ENCODE results near the gene SLC12A4. TPM values are rescaled to one million over a fixed set of nuclear protein-coding genes. Genes with fewer than 3 reads are reported as not detected.
"Not testable (repeated sequence)": the region's sequence is repeated elsewhere in the genome, so short reads cannot be mapped to it uniquely, and the experiment has no call there.

SLC12A4 gene
- polyA plus RNA-seq (2013, experiment 1 of 2; ENCODE audit: insufficient read length): 69.0 TPM
- 85.5 TPM for polyA plus RNA-seq (2013, experiment 2 of 2; ENCODE audit: insufficient read length)

DNA sequence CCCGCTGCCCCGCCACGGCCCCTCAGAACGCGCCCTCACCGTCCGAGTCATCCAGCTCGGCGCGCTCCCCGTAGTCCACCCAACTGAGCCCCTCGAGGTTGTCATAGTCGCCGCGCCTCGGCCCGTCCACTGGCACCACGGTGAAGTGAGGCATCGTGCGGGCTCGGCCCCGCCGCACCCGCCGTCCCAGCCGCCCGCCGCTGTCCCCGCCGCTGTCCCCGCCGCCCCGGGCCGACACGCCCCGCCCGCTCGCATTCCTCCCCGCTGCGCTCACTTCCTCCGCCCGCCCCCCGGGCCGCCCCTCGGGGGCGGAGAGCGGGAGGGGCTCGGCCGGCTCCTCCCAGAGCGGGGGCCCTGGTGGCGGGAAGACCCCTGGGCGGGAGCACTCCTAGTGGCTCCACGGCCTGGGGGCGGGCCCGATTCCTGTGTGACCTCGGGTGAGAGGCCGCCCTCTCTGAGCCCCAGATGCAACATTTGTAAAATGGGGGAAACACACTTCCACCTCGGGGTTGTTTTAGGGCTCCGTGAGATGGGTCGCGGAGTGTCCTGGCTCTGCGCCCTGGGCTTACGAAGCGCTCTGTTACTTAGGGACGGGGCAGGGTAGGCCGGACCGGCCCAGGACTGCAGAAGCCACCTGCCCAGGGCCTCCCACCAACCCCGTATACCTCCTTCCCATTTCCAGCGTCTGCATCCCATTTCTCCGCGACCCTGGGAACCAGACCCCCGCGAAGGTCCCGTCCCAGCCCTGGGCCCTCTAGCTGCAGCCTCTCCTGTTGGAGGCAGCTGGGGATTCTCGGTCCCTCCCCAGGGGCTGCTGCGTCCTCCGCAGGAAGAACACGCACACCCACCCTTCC lies at the start of gene SLC12A4:
Gene SLC12A4 (minus strand): TSS at position 238 of the 854 bp plus-strand sequence. CDS start 84 bp downstream, at position 154.
- DNase-seq: peak; percentile 90

DNA sequence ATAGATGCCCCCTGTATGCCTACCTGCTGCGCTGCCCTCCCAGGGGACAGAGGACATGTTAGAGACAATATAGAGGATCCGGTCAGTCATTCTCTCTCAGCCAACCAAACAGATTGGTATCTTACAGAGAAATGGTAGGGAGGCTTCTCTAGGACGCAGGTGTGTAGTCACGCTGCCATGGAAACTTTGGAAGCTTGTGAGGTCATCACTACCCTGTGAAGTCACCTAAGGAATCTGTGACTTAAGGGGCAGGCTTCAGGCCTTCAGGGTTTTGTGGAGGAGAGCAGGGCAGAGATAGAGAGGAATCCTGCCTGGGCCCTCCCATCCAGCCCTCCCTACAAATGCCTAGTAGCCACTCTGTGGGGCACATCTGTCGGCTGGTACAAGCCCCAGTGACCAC lies 47.2 kb upstream of the SLC12A4 start, which contains the start of gene DPEP2NB:
Gene DPEP2NB (minus strand): TSS at position 231 of the 400 bp plus-strand sequence. CDS start 141 bp downstream, at position 90.
- no peak for DNase-seq

DNA sequence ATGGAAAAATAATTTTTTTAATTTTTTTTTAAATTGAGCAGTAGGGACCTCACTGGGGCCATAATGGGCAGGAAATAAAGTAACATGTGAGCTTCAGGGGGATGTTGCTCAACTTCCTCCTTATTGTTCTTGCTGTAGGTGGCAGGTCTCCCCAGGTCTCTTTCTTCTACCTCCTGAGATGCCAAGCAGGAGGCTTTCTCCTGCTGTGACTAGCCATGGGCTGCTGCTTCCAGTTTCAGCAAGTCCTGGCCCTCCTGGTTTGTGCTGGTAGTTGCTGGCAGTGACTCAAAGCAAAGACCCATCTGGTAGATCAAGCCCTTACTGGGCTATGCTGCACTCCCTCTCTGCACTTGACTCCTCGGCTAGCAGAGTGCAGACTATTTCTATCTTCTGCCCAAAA lies 45.0 kb upstream of the SLC12A4 start:
- no peak for DNase-seq

DNA sequence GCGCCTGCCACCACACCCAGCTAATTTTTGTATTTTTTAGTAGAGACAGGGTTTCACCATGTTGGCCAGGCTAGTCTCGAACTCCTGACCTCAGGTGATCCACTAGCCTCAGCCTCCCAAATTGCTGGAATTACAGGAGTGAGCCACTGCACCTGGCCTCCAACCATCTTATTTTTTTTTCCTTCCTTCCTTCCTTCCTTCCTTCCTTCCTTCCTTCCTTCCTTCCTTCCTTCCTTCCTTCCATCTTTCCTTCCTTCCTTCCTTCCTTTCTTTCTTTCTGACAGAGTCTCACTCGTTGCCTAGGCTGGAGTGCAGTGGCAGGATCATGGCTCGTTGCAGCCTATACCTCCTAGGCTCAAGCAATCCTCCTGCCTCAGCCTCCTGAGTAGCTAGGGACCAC lies 41.4 kb upstream of the SLC12A4 start:
- DNase-seq: not testable (repeated sequence)

DNA sequence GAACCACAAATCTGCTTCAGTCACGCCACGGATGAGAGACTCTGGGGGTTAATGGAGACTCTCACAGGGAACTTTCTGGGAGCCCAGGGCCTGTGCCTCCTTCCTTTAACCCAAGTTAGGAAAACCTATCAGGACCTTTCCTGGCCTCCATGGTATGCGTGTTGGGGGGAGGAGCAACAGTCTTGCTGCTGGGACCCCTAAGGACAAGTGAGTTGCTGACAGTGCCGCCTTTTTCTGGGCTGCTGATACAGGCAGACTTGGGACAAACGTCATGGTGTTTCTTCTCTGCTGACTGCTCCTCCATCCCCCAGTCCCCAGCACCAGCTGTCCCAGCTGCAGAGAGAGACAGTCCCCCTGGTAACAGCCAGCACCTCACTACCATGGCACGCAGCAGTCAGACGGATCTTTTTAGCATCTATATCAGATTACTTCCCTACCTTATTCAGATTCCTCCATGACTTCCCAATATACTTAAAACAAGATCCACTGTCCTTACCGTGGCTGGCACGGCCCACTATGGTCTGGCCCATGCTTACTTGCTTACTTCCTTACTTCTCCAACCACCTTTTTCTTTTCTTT lies 40.8 kb upstream of the SLC12A4 start:
- no peak for DNase-seq

DNA sequence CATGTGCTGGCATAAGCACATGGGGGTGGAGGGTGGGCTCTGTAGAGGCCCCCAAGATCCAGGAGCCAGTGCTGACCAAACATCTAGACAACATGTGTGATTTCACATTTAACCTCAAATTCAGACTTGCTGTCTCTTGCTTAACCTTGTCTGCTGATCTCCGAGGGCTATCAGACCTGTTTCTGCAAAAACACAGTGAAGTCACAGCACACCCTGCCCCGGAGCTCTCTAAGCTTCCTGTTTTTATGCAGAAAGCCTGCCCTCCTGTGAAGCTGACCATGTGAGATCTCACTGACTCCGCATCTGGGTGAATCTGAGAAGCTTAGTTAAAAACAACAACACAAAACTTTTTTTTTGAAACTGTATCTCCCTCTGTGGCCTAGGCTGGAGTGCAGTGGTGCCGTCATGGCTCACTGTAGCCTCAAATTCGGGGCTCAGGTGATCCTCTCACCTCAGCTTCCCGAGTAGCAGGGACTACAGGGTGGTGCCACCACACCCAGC lies 37.4 kb upstream of the SLC12A4 start:
- DNase-seq: no peak

DNA sequence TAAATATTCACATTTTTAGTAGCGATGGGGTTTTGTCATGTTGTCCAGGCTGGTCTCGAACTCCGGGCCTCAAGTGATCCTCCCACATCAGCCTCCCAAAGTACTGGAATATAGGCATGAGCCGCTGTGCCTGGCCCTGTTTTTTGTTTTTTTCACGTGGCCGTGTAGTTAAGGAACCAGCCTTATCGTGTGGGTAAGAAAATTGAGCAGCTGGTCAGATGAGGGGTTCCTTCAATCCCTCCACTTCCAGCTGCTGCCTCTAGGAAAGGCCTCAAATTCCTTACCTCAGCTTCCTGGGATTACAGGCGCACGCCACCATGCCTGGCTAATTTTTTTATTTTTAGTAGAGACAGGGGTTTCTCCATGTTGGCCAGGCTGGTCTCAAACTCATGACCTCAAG lies 36.8 kb upstream of the SLC12A4 start:
- no peak for DNase-seq

DNA sequence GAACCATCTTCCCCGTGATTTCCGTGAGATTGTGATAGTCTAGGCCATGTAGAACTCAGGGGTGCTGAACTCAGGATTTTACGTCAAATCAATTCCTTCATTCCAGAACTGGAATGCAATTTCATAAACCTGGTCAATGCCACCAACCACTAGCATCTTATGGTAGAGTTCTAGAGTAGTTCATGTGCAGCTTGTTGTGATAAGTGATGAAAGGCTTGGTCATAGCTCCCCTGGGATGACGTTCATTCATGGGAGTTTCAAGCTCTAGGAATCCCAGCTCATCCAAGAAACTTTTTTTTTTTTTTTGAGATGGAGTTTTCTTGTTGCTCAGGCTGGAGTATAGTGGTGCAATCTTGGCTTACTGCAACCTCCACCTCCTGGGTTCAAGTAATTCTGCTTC lies 34.6 kb upstream of the SLC12A4 start:
- peak; percentile 84 for DNase-seq

DNA sequence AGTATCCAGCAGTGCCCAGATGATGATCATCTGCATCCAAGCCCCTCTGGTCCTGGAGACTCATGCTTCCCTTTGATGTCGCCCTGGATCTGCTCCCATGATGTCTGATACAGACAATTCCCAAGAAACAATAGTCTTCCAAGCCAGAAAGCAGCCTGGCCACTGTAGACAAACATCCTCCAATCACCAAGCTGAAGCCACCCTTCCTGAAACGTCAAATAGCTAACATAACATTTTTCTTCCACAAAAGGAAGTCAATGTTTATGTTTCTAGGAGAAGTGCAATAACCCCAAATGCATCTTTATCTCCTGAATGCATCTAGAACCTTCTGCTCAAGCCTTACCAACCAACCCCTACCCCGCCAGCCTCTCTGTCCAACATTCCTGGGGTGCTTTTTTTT lies 32.0 kb upstream of the SLC12A4 start:
- DNase-seq: no peak

DNA sequence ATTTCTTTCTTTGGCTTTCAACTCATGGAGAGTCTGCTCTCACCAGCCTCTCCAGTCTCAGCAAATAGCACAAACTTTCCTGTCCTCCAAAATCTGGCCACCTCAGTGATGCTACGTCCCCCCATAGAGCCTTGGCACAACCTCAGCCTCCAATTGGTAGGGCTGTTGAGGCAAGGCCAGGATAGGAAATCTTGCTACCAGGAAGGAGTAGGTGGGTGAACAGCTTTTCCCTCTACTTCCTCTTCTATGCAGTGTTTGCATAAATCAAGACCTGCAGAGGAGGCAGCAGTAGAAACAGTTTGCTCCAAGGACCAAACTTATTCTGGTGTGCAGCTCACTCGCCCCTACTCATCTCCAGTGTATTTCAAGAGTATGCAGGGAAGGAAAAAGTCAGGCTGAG lies 31.5 kb upstream of the SLC12A4 start:
- no peak for DNase-seq

DNA sequence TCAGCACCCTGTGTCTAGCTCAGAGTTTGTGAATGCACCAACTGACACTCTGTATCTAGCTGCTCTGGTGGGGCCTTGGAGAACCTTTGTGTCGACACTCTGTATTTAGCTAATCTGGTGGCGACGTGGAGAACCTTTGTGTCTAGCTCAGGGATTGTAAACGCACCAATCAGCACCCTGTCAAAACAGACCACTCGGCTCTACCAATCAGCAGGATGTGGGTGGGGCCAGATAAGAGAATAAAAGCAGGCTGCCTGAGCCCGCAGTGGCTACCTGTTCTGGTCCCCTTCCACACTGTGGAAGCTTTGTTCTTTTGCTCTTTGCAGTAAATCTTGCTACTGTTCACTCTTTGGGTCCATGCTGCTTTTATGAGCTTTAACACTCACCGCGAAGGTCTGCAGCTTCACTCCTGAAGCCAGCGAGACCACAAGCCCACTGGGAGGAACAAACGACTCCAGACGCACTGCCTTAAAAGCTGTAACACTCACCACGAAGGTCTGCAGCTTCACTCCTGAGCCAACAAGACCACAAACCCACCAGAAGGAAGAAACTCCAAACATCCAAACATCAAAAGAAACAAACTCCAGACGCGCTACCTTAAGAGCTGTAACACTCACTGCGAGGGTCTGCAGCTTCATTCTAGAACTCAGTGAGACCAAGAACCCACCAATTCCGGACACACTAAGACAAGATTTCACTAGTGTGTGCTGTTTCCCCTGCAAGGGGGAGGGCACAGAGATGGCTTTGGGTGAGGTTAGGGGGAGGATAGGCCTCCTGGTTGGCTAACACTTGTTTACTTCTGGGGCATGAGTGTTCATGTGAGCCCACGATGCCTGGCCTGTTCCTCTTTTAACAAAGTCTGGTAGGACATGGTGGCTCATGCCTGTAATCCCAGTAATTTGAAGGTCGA lies 30.6 kb upstream of the SLC12A4 start, which contains the start of gene DPEP2:
Gene DPEP2 (minus strand): TSS at position 706 of the 910 bp plus-strand sequence. CDS start 6,272 bp downstream, outside the sequence.
- DNase-seq: not testable (repeated sequence)

DNA sequence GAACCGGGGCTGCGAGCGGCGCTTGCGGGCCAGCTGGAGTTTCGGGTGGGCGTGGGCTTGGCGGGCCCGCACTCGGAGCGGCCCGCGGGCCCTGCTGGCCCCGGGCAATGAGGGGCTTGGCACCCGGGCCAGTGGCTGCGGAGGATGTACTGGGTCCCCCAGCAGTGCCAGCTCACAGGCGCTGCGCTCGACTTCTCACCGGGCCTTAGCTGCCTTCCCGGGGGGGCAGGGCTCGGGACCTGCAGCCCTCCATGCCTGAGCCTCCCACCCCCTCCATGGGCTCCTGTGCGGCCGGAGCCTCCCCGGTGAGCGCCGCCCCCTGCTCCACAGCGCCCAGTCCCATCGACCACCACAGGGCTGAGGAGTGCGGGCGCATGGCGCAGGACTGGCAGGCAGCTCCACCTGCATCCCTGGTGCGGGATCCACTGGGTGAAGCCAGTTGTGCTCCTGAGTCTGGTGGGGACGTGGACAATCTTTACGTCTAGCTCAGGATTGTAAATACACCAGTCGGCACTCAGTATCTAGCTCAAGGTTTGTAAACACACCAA lies 29.9 kb upstream of the SLC12A4 start:
- not testable (repeated sequence) for DNase-seq

DNA sequence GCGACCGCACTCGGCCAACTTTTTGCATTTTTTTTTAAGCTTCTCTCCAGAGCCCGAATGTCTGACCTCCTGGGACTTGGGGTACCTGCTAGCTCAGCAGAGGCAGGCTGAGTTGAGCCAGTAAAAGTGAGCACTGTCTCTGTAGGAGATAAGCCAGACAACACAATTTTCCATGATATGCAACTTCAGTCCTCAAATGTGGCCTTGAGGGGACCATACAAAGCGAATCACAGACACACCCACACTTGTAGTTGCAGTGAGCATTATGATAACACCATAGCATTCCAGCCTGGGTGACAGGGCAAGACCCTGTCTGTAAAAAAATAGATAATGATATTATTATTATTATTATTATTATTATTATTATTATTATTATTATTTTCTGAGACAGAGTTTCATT lies 28.2 kb upstream of the SLC12A4 start:
- no peak for DNase-seq

DNA sequence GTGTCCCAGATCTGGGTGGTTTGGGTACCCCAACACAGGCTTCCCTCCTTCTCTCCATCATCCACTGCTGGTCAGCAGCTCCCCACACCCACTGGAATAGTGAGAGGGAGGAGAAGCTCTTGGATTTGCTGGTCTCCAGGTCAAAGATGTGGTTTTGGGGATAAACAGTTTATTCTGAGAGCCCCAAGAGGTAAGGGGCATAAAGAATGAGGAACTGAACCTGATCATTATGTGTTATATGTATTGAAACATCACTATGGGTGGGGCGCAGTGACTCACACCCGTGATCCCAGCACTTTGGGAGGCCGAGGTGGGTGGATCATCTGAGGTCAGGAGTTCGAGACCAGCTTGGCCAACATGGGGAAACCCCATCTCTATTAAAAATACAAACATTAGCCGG lies 27.0 kb upstream of the SLC12A4 start:
- no peak for DNase-seq

DNA sequence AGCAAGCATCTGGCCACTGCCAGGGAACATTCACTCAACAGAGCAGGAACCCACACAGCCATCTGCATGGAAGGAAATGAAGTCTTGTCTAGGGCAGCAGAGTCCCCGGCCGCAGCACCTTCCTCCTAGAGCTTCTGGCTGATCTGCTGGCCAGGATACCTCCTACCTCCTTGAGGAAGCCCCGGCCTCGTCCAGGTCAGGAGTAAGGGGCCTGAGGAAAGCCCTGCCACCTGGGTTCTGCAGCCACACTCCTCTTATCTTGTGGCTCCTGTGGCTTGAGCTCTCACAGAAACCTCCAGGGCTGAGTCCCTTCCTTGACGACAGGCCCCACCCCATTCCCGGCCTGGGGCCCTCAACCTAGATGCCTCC lies 25.6 kb upstream of the SLC12A4 start:
- DNase-seq: not testable (repeated sequence)

DNA sequence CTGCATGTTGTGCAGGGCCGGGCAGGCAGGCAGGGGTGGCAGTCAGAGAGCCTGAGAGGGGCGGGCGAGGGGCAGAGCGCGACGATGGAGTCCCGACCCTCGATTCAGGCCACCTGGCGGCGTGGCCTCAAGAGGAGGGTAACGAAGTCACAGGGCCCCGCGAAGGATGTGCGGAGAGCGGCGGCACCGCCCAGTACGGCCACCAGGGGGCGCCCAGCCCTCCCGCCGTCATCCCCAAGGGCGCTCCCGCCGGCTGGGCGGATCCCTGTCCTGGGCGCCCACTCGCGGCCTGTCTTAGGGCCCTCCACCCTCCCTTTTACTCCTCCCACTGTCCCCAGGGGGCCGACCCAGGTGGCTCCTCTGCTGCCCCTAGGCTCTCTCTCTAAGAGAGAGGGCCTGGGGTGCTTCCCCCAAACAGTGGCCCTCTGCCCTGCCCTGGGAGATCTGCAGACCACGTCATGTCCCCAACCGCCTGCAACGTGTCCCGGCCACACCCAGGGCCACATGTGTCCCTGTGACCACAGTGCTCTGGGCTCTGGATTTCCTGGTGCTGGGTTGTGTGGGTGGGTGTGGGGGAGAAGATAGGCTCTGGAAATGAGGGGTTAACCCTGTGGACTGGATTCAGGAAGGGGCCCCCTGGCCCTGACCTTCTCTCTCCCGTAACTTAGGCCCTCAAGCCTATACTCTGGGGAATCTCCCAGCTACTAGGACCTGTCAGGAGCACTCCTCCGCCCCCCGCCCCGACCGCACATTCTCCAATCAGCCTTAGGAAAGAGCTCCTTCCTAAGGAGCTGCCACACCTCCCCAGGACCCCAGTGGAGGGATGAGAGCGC lies 25.0 kb upstream of the SLC12A4 start:
- peak; percentile 73 for DNase-seq

DNA sequence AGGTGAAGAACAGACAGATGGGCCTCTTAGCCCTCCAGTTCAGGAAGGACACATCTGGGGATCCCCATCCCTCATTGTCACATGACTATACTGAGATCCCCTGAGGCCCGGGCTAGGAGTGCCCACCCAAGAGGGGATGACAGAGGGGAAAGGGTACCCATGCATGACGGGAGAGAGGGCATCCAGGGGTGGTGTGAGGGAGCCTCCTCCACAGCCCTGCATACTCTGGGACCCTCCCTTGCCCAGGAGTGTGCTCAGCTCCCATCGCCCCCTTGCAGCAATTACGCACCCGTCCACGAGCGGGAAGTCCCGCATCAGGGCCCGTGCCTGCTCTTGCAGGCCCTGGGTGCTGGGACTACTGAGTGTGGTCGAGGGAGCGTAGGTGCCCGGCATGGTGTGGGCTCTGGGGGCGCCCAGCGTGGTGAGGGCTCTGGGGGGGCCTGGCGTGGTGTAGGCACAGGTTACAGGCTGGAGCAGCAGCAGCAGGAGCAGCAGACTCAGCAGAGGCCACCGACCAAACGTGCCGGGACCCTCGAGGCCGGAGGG lies 24.3 kb upstream of the SLC12A4 start:
- DNase-seq: no peak

DNA sequence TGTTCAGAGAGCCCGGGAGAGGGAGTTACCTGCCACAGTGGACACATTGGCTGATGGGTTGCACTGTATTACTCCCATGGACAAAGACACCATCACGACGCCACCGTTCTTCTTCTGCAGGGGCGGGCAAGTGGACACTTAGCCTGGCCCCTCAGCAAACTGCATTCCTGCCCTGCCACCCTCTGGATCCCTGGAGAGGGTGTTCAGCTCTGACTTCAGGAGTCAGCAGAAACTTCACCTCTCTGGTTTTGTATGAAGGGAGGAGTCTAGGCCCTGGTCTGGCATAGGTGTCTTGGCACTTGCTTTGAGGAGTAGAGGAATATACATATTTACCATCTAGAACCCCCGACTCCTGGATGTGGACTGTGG lies 21.6 kb upstream of the SLC12A4 start:
- DNase-seq: no peak

DNA sequence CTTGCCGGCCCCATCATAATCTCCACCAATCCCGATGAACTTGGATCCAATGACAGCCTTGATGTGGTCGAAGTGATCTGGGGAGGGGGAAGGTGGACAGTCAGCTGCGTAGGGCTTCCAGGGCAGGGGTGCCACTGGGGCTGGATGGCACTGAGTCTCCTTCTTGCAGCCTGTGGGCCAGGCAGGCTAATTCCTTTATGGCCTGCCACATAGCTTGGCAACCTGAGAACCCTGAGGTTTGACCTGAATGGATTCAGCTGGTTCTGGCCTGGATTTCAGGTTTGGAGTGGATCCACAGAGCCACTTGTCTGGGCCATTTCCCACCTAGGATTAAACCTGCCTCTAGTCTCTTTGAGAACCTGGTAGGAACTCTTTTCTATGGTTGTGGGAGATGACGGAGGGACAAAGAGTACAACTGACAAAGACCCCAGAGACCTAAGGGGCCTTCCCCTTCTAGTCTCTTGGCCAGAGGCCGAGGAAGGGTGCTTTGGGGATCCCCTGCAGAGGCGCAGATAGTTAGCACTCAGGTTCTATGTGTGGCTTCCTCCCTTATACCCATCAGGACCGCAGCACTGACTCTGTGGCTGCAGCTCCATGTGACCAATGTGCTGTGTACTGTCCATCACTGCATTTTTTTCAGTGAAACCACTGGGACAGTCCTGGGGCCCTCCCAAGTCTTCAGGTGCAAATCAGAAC lies 21.0 kb upstream of the SLC12A4 start:
- no peak for DNase-seq

DNA sequence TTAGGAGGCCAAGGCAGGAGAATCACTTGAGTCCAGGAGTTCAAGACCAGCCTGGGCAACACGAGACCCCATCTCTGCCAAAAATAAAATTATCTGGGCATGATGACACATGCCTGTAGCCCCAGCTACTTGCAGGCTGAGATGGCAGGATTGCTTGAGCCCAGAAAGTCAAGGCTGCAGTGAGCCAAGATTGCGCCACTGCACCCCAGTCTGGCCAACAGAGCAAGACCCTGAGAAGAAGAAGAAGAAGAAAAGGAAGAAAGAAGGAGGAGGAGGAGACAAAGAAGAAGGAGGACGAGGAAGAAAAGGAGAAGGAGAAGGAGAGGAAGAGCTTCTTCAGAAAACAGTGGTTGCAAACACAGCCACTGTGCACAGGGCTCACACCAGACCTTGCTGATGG lies 20.2 kb upstream of the SLC12A4 start:
- DNase-seq: no peak

All from fibroblast of skin of back (primary cell).